Endothelial cell (in vitro differentiated cells): Measurements from ENCODE around the gene IRF4. TPM values are rescaled to one million over a fixed set of nuclear protein-coding genes. Genes with fewer than 3 reads are reported as not detected.

ENCODE experiments used
- DNase-seq: peaks from one replicate; pipeline ENCODE4 v3.0.0; 2021; ENCODE audit warnings: low spot score
- H3K27ac Mint-ChIP-seq: one replicate; pipeline ENCODE4 v1.8.0; 2021; ENCODE audit warnings: mixed read lengths, inconsistent platforms; ENCODE audit not compliant: unreplicated experiment
- H3K27me3 Mint-ChIP-seq: one replicate; pipeline ENCODE4 v1.8.0; 2021; ENCODE audit warnings: mild to moderate bottlenecking, moderate library complexity, mixed read lengths, inconsistent platforms; ENCODE audit not compliant: unreplicated experiment
- H3K36me3 Mint-ChIP-seq: one replicate; pipeline ENCODE4 v1.8.0; 2021; ENCODE audit warnings: mild to moderate bottlenecking, low read depth, mixed read lengths, inconsistent platforms; ENCODE audit not compliant: unreplicated experiment
- H3K4me1 Mint-ChIP-seq: one replicate; pipeline ENCODE4 v1.8.0; 2021; ENCODE audit warnings: mild to moderate bottlenecking, mixed read lengths, inconsistent platforms; ENCODE audit not compliant: unreplicated experiment
- H3K4me3 Mint-ChIP-seq: one replicate; pipeline ENCODE4 v1.8.0; 2021; ENCODE audit warnings: mild to moderate bottlenecking, mixed read lengths, inconsistent platforms; ENCODE audit not compliant: unreplicated experiment
- H3K9me3 Mint-ChIP-seq: one replicate; pipeline ENCODE4 v1.8.0; 2021; ENCODE audit warnings: mixed read lengths, inconsistent platforms; ENCODE audit not compliant: unreplicated experiment
- CTCF ChIP-seq: fragments of 200-600 bp; sonication (generic); IDR thresholded peaks from one replicate; pipeline ENCODE4 v1.5.0; 2021; ENCODE audit warnings: antibody characterized with exemption; ENCODE audit not compliant: unreplicated experiment
- total RNA-seq: library from RNA; stranded (reverse); fragmentation: NEBNext Ultra II Directional; extraction: Animal tissue kit (Norgen Biotek cat#: 25700); gene quantifications from one replicate; pipeline ENCODE4 v1.2.1, GENCODE V29; 2021; ENCODE audit not compliant: unreplicated experiment

IRF4 gene
- total RNA-seq, 1 donor from 2014 or later, result not detected

DNA sequence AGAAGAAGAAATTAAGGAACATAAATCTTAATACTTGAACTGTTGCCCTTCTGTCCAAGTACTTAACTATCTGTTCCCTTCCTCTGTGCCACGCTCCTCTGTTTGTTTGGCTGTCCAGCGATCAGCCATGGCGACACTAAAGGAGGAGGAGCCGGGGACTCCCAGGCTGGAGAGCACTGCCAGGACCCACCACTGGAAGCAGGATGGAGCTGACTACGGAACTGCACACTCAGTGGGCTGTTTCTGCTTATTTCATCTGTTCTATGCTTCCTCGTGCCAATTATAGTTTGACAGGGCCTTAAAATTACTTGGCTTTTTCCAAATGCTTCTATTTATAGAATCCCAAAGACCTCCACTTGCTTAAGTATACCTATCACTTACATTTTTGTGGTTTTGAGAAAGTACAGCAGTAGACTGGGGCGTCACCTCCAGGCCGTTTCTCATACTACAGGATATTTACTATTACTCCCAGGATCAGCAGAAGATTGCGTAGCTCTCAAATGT lies 17.1 kb downstream of the IRF4 start:
- H3K9me3 Mint-ChIP-seq, result no peaks in the 10 kb centered on the region
- peak; percentile 55 for DNase-seq
- peaks cover 16% of the 10 kb centered on the region for H3K4me1 Mint-ChIP-seq
- H3K4me3 Mint-ChIP-seq, result no peak overlapping the region
- H3K27ac Mint-ChIP-seq, result peak overlapping the region; percentile 39
- TF ChIP-seq CTCF, result no peak
- peaks cover 4% of the 10 kb centered on the region for H3K36me3 Mint-ChIP-seq
- peaks cover 2% of the 10 kb centered on the region for H3K27me3 Mint-ChIP-seq

DNA sequence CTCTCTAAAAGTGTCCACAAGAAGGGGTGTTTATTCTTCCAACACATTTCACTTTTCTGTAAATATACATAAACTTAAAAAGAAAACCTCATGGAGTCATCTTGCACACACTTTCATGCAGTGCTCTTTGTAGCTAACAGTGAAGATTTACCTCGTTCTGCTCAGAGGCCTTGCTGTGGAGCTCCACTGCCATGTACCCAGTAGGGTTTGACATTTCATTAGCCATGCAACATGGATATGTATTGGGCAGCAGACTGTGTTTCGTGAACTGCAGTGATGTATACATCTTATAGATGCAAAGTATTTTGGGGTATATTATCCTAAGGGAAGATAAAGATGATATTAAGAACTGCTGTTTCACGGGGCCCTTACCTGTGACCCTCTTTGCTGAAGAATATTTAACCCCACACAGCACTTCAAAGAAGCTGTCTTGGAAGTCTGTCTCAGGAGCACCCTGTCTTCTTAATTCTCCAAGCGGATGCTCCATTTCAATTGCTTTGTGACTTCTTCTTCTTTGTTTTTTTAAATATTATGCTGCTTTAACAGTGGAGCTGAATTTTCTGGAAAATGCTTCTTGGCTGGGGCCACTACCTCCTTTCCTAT lies 17.9 kb downstream of the IRF4 start:
- no peak overlapping the region for H3K4me3 Mint-ChIP-seq
- DNase-seq, result no peak
- H3K9me3 Mint-ChIP-seq, result no peaks in the 10 kb centered on the region
- H3K27me3 Mint-ChIP-seq, result peaks cover 2% of the 10 kb centered on the region
- peaks cover 4% of the 10 kb centered on the region for H3K36me3 Mint-ChIP-seq
- peaks cover 16% of the 10 kb centered on the region for H3K4me1 Mint-ChIP-seq
- no peak overlapping the region for H3K27ac Mint-ChIP-seq
- TF ChIP-seq CTCF, result no peak

- Mint-ChIP-seq H3K36me3 (peaks cover 3% of the 10 kb centered on the region), H3K9me3 (no peaks in the 10 kb centered on the region), H3K4me1 (peaks cover 16% of the 10 kb centered on the region), H3K4me3 (no peak overlapping the region), H3K27me3 (peaks cover 2% of the 10 kb centered on the region), H3K27ac (no peak overlapping the region)
- DNase-seq, result no peak
- TF ChIP-seq CTCF, result no peak
Measured at GRCh38 chr6:410555-411395, 19.2 kb downstream of the IRF4 start.

DNA sequence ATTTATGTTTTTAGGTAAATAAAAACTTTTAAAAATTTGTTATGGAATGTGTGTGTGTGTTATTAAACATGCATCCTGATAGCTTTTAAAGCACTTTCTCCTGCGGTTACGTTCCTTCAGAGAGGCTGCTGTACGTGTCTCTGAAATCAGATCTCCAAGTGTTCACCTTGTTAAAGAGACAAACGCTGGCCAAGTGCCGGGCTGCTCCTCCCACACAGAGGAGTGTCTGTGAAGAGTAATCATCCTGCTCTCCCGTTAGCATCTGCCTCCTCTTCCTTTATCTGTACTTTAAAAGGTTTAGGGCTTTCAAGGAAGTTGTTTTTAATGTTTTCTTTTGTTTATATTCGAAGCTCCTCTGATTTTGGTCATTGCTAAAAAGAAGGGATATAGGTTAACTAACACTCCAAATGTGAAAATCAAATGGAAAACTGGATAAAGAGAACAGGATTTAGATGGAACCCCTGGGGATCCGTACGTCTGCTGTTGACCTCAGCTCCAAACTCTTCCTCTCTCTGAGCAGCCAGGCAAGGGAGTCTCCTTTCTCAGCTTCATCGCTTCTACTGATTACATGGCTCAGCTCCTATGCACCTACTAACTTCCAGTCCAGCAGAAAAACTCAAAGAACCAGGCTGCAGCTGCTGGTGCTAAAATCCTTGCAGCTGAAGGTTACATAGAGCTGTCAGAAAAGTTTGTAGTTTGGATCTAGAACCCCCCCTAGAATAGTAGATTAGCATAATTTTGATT lies 20.0 kb downstream of the IRF4 start:
- H3K9me3 Mint-ChIP-seq, result no peaks in the 10 kb centered on the region
- H3K36me3 Mint-ChIP-seq, result no peaks in the 10 kb centered on the region
- H3K4me1 Mint-ChIP-seq, result peaks cover 16% of the 10 kb centered on the region
- no peak overlapping the region for H3K27ac Mint-ChIP-seq
- H3K4me3 Mint-ChIP-seq, result no peak overlapping the region
- TF ChIP-seq CTCF, result no peak
- no peak for DNase-seq
- peaks cover 2% of the 10 kb centered on the region for H3K27me3 Mint-ChIP-seq
